HepG2 (cell line): ENCODE data around the gene BCAS1. TPM values are rescaled to one million over a fixed set of nuclear protein-coding genes. Genes with fewer than 3 reads are reported as not detected.

Source experiments
- CHCHD3 ChIP-seq: sonication (generic); formaldehyde crosslinking; IDR thresholded peaks from 2 replicates; pipeline ENCODE4 v1.8.0; 2022; ENCODE audit warnings: mild to moderate bottlenecking, missing genetic modification reagents, moderate library complexity
- HOXD1 ChIP-seq: sonication (generic); formaldehyde crosslinking; IDR thresholded peaks from 2 replicates; pipeline ENCODE4 v1.5.0; 2020; ENCODE audit warnings: missing genetic modification reagents
- NR0B2 ChIP-seq: sonication (generic); formaldehyde crosslinking; IDR thresholded peaks from 2 replicates; pipeline ENCODE4 v1.4.0; 2020; ENCODE audit warnings: mild to moderate bottlenecking, missing genetic modification reagents
- SMYD3 ChIP-seq: sonication (generic); formaldehyde crosslinking; IDR thresholded peaks from 2 replicates; pipeline ENCODE4 v1.8.1; 2023; ENCODE audit warnings: mild to moderate bottlenecking, missing genetic modification reagents
- SP5 ChIP-seq: IDR thresholded peaks from 2 replicates; pipeline ENCODE4 v1.6.1; 2016; ENCODE audit warnings: low read depth, borderline replicate concordance
- ZNF652 ChIP-seq: IDR thresholded peaks from 2 replicates; pipeline ENCODE4 v1.6.1; 2016; ENCODE audit warnings: low read depth, borderline replicate concordance
- ZNF709 ChIP-seq: sonication (generic); formaldehyde crosslinking; IDR thresholded peaks from 2 replicates; pipeline ENCODE4 v1.5.0; 2020; ENCODE audit warnings: mild to moderate bottlenecking, missing genetic modification reagents
- ZNF878 ChIP-seq: sonication (generic); formaldehyde crosslinking; IDR thresholded peaks from 2 replicates; pipeline ENCODE4 v1.8.1; 2023; ENCODE audit warnings: mild to moderate bottlenecking, missing genetic modification reagents, moderate library complexity
- ZSCAN29 ChIP-seq: sonication (generic); formaldehyde crosslinking; conservative IDR thresholded peaks from 2 replicates; pipeline ENCODE4 v1.4.0; 2020; ENCODE audit warnings: mild to moderate bottlenecking, missing genetic modification reagents
- polyA plus RNA-seq, 8 experiments: library from polyadenylated mRNA; depleted of rRNA in 3 of 8; stranded (reverse) in 7 of 8; unstranded in 1 of 8; fragments of >200 nt; fragmentation: Illumina TruSeq in 4 of 8; extraction: Trizol in 4 of 8; gene quantifications; 2 replicates each; pipeline versions ENCODE4 v1.2.1 to v1.2.3, GENCODE V29; 2011 to 2016; ENCODE audit warnings: low read depth in 4 of 8, missing spikeins in 1 of 8, mixed read lengths in 1 of 8; ENCODE audit not compliant: insufficient read depth in 1 of 8
- total RNA-seq, 5 experiments: library from RNA; depleted of rRNA; stranded (reverse); fragments of >200 nt; fragmentation: Illumina TruSeq; extraction: Trizol; gene quantifications; 2 replicates each; pipeline ENCODE4 v1.2.3, GENCODE V29; 2016; ENCODE audit warnings: low read depth in 1 of 5
- TF ChIP-seq, protein P1 (sequence below), 2 experiments: sonication (generic) in 1 of 2; formaldehyde crosslinking in 1 of 2; IDR thresholded peaks; 2 replicates each; pipeline versions ENCODE4 v1.6.1 to v1.9.0; 2014 to 2022; ENCODE audit warnings: antibody characterized with exemption in 1 of 2, borderline replicate concordance in 1 of 2, inconsistent platforms in 1 of 2, low read depth in 1 of 2, missing genetic modification reagents in 1 of 2
- TF ChIP-seq, protein P2 (sequence below): sonication (generic); formaldehyde crosslinking; IDR thresholded peaks from 2 replicates; pipeline ENCODE4 v1.5.0; 2020; ENCODE audit warnings: missing genetic modification reagents, mild to moderate bottlenecking, borderline replicate concordance

BCAS1 gene
- total and polyA plus RNA-seq, 2 of the 13 experiments (the other 11 are each of a cell fraction or from before 2014, with no cell fraction given), result 0.55 to 0.91 TPM

GRCh38 chr20:53940360-53940702 lies 130.1 kb downstream of the BCAS1 start (continued):
- TF ChIP-seq NR0B2 (CRISPR knock-in tag) (no peak), ZNF652 (CRISPR knock-in tag) (peak; percentile 77), ZNF709 (0 out of 2 replicates have a peak, but pooled peaks have one; percentile 3), ZNF878 (CRISPR knock-in tag) (no peak), CHCHD3 (no peak), ZSCAN29 (CRISPR knock-in tag) (peak; percentile 2; the same call in 1 of the 2 replicates), SP5 (no peak), HOXD1 (CRISPR knock-in tag) (0 out of 2 replicates have a peak, but pooled peaks have one; percentile 26), SMYD3 (CRISPR knock-in tag) (0 out of 2 replicates have a peak, but pooled peaks have one; percentile 13)
- TF ChIP-seq, protein P1, sequence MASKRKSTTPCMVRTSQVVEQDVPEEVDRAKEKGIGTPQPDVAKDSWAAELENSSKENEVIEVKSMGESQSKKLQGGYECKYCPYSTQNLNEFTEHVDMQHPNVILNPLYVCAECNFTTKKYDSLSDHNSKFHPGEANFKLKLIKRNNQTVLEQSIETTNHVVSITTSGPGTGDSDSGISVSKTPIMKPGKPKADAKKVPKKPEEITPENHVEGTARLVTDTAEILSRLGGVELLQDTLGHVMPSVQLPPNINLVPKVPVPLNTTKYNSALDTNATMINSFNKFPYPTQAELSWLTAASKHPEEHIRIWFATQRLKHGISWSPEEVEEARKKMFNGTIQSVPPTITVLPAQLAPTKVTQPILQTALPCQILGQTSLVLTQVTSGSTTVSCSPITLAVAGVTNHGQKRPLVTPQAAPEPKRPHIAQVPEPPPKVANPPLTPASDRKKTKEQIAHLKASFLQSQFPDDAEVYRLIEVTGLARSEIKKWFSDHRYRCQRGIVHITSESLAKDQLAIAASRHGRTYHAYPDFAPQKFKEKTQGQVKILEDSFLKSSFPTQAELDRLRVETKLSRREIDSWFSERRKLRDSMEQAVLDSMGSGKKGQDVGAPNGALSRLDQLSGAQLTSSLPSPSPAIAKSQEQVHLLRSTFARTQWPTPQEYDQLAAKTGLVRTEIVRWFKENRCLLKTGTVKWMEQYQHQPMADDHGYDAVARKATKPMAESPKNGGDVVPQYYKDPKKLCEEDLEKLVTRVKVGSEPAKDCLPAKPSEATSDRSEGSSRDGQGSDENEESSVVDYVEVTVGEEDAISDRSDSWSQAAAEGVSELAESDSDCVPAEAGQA (IDR thresholded peaks at IDR 0.05; ENCODE audit: low read depth), result no peak
- TF ChIP-seq, protein P1 (CRISPR knock-in tag; IDR thresholded peaks at IDR 0.05; ENCODE audit: borderline replicate concordance), result 0 out of 2 replicates have a peak, but pooled peaks have one; percentile 38
- TF ChIP-seq, protein P2, sequence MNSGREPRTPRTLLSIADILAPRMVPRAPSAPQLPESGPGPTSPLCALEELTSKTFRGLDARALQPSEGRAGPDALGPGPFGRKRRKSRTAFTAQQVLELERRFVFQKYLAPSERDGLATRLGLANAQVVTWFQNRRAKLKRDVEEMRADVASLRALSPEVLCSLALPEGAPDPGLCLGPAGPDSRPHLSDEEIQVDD (CRISPR knock-in tag), result no peak
- TF ChIP-seq, all 625 proteins: peak for 15
